Osteocyte (in vitro differentiated cells): ENCODE results near the gene KCNQ2. TPM values are rescaled to one million over a fixed set of nuclear protein-coding genes. Genes with fewer than 3 reads are reported as not detected.

Source experiments
- DNase-seq: peaks from one replicate; pipeline ENCODE4 v3.0.0; 2021; ENCODE audit warnings: mixed read lengths; ENCODE audit not compliant: unreplicated experiment; ENCODE audit errors: extremely low spot score
- H3K27ac Mint-ChIP-seq: one replicate; pipeline ENCODE4 v1.8.0; 2021; ENCODE audit warnings: mild to moderate bottlenecking, mixed read lengths; ENCODE audit not compliant: unreplicated experiment
- H3K27me3 Mint-ChIP-seq: one replicate; pipeline ENCODE4 v1.8.0; 2021; ENCODE audit warnings: mixed read lengths; ENCODE audit not compliant: unreplicated experiment
- H3K36me3 Mint-ChIP-seq: one replicate; pipeline ENCODE4 v1.8.0; 2021; ENCODE audit warnings: mixed read lengths; ENCODE audit not compliant: unreplicated experiment
- H3K4me1 Mint-ChIP-seq: one replicate; pipeline ENCODE4 v1.8.0; 2021; ENCODE audit warnings: mixed read lengths; ENCODE audit not compliant: unreplicated experiment
- H3K4me3 Mint-ChIP-seq: one replicate; pipeline ENCODE4 v1.8.0; 2021; ENCODE audit warnings: mild to moderate bottlenecking, moderate library complexity, mixed read lengths; ENCODE audit not compliant: unreplicated experiment
- H3K9me3 Mint-ChIP-seq: one replicate; pipeline ENCODE4 v1.8.0; 2021; ENCODE audit warnings: mixed read lengths; ENCODE audit not compliant: unreplicated experiment
- total RNA-seq: library from RNA; stranded (reverse); gene quantifications from 2 replicates; pipeline ENCODE4 v1.2.1, GENCODE V29; 2021
- TF ChIP-seq, protein P1 (sequence below): fragments of 200-600 bp; sonication (generic); IDR thresholded peaks from 2 replicates; pipeline ENCODE4 v1.5.0; 2021; ENCODE audit warnings: antibody characterized with exemption, mild to moderate bottlenecking, moderate library complexity

Gene KCNQ2
- total RNA-seq, 1 donor from 2014 or later, result not detected

DNA sequence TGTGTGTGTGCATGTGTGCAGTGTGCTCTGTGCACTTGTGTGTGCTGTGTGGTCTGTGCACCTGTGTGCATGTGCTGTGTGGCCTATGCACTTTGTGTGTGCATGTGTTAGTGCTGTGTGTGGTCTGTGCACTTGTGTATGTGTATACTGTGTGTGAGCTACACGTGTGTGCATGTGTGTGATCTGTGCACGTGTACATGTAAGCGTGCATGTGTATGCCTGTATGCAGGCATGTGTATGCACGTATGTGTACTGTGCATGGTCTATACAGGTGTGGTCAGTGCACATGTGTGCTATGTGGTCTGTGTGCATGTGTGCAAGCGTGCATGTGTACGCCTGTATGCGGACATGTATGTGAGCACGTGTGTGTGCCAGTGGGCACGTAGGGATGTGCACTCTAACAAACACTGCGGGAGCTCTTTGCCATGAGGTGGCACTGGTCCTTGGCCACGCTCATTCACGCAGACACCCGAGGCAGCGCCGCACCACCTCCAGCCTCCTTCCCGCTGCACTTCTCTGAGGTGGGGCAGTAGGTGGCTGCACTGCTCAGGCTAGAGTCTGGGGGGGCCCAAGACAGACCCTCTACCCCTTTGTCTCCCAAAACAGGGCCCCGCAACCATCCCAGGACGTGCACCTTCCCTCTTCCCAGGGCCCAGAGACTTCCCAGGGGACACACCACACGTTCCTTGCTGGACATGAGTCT is 68.9 kb downstream of the KCNQ2 start:
- Mint-ChIP-seq H3K36me3 (no peaks in the 10 kb centered on the region), H3K27me3 (no peaks in the 10 kb centered on the region), H3K9me3 (no peaks in the 10 kb centered on the region), H3K4me1 (no peaks in the 10 kb centered on the region), H3K27ac (no peak overlapping the region), H3K4me3 (no peak overlapping the region)
- no peak for DNase-seq
- TF ChIP-seq, protein P1, sequence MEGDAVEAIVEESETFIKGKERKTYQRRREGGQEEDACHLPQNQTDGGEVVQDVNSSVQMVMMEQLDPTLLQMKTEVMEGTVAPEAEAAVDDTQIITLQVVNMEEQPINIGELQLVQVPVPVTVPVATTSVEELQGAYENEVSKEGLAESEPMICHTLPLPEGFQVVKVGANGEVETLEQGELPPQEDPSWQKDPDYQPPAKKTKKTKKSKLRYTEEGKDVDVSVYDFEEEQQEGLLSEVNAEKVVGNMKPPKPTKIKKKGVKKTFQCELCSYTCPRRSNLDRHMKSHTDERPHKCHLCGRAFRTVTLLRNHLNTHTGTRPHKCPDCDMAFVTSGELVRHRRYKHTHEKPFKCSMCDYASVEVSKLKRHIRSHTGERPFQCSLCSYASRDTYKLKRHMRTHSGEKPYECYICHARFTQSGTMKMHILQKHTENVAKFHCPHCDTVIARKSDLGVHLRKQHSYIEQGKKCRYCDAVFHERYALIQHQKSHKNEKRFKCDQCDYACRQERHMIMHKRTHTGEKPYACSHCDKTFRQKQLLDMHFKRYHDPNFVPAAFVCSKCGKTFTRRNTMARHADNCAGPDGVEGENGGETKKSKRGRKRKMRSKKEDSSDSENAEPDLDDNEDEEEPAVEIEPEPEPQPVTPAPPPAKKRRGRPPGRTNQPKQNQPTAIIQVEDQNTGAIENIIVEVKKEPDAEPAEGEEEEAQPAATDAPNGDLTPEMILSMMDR, result no peak

DNA sequence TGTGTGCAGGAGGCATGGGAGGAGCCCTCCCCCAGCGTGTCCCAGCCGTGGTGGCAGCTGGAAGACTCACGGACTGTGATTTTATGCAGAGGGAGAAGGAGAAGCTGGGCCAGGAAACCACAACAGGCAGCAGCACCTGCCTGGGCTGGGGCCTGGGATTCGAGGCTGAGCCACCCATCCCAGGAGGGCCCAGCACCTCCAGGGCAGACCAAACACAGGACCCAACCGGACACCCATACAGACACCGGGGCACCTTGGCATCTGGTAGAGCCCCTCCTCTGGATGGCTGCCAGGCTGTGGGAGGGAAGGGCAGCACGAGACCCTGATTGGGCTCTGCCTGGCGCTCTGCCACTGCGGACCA is 69.6 kb downstream of the KCNQ2 start:
- no peaks in the 10 kb centered on the region for H3K27me3 Mint-ChIP-seq
- no peak for DNase-seq
- TF ChIP-seq, protein P1, result no peak
- H3K27ac Mint-ChIP-seq, result no peak overlapping the region
- no peaks in the 10 kb centered on the region for H3K36me3 Mint-ChIP-seq
- no peaks in the 10 kb centered on the region for H3K4me1 Mint-ChIP-seq
- H3K4me3 Mint-ChIP-seq, result no peak overlapping the region
- H3K9me3 Mint-ChIP-seq, result no peaks in the 10 kb centered on the region

DNA sequence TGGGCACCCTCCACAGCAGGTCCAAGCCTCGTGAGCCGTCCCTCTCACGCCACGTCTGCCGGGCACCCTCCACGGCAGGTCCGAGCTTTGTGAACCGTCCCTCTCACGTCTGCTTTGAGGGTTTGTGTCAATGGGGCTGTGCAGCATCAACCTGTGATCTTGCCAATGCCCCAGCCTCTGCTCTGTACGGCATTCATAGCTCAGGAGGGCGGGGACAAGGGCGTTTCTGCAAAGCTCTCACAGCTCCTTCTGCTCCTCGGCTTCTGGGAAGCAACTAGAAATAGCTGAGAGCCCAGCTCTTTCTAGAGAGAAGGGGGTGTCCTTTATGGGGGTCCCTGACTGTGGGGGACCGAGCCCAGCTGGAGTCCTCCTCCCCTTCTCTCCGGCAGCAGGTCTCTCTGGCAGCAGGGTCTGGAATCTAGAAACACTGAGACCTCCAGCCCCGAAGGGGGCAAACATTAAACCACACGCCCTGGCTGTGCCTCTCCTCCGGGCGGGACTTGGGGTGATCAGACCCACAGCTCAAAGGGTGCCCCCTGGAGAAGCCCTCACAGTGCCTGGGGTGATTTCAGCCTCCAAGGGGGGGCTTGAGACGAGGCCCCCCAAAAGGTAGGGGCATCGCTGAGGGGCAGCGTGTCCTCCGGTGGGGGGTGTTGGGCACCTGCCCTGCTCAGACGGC is 70.1 kb downstream of the KCNQ2 start:
- no peaks in the 10 kb centered on the region for H3K27me3 Mint-ChIP-seq
- H3K36me3 Mint-ChIP-seq, result no peaks in the 10 kb centered on the region
- no peak overlapping the region for H3K27ac Mint-ChIP-seq
- H3K9me3 Mint-ChIP-seq, result no peaks in the 10 kb centered on the region
- no peak overlapping the region for H3K4me3 Mint-ChIP-seq
- H3K4me1 Mint-ChIP-seq, result no peaks in the 10 kb centered on the region
- no peak for DNase-seq
- TF ChIP-seq, protein P1, result no peak

DNA sequence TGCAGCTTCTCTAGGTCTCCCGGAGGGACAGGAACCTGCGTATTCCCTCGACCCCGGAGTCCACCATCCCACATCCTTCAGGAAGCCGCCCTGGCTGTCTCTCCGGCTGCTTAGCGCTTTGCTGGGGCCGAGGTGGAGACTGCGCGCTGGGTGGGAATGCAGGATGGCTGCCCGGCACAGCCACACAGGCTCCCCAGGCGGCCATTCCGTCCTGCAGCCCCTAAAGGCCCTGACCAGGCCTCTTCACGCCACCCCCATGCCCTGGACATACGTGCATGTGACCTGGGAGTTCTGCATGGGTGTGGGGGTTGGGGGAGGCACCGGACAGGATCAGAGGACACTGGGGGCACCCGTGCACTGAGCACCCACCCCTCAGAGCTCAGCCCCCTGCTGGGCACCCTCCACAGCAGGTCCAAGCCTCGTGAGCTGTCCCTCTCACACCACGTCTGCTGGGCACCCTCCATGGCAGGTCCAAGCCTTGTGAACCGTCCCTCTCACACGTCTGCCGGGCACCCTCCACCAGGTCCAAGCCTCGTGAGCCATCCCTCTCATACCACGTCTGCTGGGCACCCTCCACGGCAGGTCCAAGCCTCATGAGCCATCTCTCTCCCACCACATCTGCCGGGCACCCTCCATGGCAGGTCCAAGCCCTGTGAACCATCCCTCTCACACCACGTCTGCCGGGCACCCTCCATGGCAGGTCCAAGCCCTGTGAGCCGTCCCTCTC is 70.9 kb downstream of the KCNQ2 start:
- no peak overlapping the region for H3K4me3 Mint-ChIP-seq
- no peaks in the 10 kb centered on the region for H3K9me3 Mint-ChIP-seq
- no peaks in the 10 kb centered on the region for H3K27me3 Mint-ChIP-seq
- no peak overlapping the region for H3K27ac Mint-ChIP-seq
- H3K36me3 Mint-ChIP-seq, result no peaks in the 10 kb centered on the region
- DNase-seq, result no peak
- TF ChIP-seq, protein P1, result no peak
- no peaks in the 10 kb centered on the region for H3K4me1 Mint-ChIP-seq
